ENCODE measurements around the gene APBB1IP. TPM values are rescaled to one million over a fixed set of nuclear protein-coding genes. Genes with fewer than 3 reads are reported as not detected.
"Not testable (repeated sequence)": the region's sequence is repeated elsewhere in the genome, so short reads cannot be mapped to it uniquely, and the experiment has no call there.

Gene APBB1IP
- total RNA-seq, 4 donors from 2014 or later: 1.0 to 4.5 (median 2.7) TPM

DNA sequence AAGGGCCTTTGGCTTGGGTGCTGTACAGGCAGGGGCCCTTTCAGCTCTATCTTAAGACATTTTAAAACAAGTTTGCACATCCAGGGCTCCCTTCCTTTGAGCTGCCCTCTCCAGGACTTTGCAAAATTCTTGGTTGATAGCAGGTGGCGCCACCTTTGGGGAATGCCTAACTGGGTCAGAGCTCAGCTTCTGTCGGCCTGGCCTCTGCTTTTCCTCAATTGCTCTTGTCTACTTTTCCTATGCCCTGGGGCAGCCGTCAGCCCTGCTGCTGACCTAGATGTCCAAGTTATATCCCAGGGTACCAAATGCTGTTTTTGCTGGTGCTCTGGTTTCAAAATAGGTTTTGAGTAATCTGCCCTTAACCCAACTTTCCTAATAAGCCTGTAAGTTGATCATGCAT, 65.8 kb downstream of the APBB1IP start:
- TF ChIP-seq POLR2AphosphoS5 (IDR thresholded peaks at IDR 0.05) (no peak), EP300 (IDR thresholded peaks at IDR 0.05) (no peak), POLR2A (IDR thresholded peaks at IDR 0.05) (no peak)
- TF ChIP-seq, protein P1, sequence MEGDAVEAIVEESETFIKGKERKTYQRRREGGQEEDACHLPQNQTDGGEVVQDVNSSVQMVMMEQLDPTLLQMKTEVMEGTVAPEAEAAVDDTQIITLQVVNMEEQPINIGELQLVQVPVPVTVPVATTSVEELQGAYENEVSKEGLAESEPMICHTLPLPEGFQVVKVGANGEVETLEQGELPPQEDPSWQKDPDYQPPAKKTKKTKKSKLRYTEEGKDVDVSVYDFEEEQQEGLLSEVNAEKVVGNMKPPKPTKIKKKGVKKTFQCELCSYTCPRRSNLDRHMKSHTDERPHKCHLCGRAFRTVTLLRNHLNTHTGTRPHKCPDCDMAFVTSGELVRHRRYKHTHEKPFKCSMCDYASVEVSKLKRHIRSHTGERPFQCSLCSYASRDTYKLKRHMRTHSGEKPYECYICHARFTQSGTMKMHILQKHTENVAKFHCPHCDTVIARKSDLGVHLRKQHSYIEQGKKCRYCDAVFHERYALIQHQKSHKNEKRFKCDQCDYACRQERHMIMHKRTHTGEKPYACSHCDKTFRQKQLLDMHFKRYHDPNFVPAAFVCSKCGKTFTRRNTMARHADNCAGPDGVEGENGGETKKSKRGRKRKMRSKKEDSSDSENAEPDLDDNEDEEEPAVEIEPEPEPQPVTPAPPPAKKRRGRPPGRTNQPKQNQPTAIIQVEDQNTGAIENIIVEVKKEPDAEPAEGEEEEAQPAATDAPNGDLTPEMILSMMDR (IDR thresholded peaks at IDR 0.05): no peak

DNA sequence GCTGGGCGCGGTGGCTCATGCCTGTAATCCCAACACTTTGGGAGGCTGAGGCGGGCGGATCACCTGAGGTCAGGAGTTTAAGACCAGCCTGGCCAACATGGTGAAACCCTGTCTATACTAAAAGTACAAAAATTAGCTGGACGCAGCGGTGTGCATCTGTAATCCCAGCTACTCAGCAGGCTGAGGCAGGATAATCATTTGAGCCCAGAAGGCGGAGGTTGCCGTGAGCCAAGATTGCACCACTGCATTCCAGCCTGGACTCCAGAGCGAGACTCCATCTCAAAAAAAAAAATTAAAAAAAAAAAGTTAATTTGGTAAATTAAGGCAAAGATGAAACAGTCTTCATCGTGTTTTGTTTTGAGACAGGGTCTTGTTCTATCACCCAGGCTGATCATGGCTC, 66.3 kb downstream of the APBB1IP start:
- H3K4me3 ChIP-seq; H3K27ac ChIP-seq; H3K9me3 ChIP-seq; H3K27me3 ChIP-seq; H3K36me3 ChIP-seq; H3K4me1 ChIP-seq; DNase-seq (ENCODE audit: low spot score in 2 of 2): not testable (repeated sequence)
- 88% methylated on average over 10 of the region's 10 CpGs for WGBS

More for the DNA sequence above, 65.8 kb downstream of the APBB1IP start:
- Histone ChIP-seq H3K4me1 (no peaks in the 10 kb centered on the region), H3K27ac (no peak overlapping the region), H3K9me3 (no peaks in the 10 kb centered on the region), H3K36me3 (no peaks in the 10 kb centered on the region), H3K27me3 (no peaks in the 10 kb centered on the region), H3K4me3 (no peak overlapping the region)
- no peak for DNase-seq (ENCODE audit: low spot score in 2 of 2)
- WGBS: 62% methylated on average over 3 of the region's 3 CpGs

DNA sequence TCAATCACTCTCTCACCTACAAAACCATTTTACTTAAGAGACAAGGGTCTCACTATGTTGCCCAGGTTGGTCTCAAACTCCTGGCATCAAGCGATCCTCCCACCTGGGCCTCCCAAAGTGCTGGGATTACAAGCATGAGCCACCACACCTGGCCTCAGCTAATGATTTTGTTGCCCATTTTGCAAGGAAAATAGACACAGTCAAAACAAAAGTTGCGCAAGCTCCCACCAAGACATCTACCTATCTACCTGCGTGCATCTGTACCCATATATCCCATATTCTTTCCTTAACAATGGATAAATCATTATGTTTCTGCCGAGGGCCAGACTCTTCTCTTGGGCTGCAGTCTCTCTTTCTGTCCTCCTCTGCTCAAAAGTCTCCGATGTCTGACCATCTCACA, 67.3 kb downstream of the APBB1IP start:
- no peak for DNase-seq (ENCODE audit: low spot score in 2 of 2)
- no peak overlapping the region for H3K4me3 ChIP-seq
- no peaks in the 10 kb centered on the region for H3K27me3 ChIP-seq
- no peak overlapping the region for H3K27ac ChIP-seq
- H3K36me3 ChIP-seq: no peaks in the 10 kb centered on the region
- TF ChIP-seq EP300 (IDR thresholded peaks at IDR 0.05) (no peak), POLR2AphosphoS5 (IDR thresholded peaks at IDR 0.05) (no peak), POLR2A (IDR thresholded peaks at IDR 0.05) (no peak)
- TF ChIP-seq, protein P1 (IDR thresholded peaks at IDR 0.05): no peak
- 96% methylated on average over 5 of the region's 5 CpGs for WGBS
- no peaks in the 10 kb centered on the region for H3K9me3 ChIP-seq
- H3K4me1 ChIP-seq: no peaks in the 10 kb centered on the region

GRCh38 chr10:26506736-26507135, 68.6 kb downstream of the APBB1IP start:
- 44% methylated on average over 3 of the region's 3 CpGs for WGBS
- Histone ChIP-seq H3K9me3 (no peaks in the 10 kb centered on the region), H3K4me3 (no peak overlapping the region), H3K36me3 (no peaks in the 10 kb centered on the region), H3K27ac (no peak overlapping the region), H3K27me3 (no peaks in the 10 kb centered on the region), H3K4me1 (no peaks in the 10 kb centered on the region)
- no peak for DNase-seq (ENCODE audit: low spot score in 2 of 2)
- TF ChIP-seq, protein P1 (IDR thresholded peaks at IDR 0.05): no peak
- TF ChIP-seq POLR2AphosphoS5 (IDR thresholded peaks at IDR 0.05) (no peak), POLR2A (IDR thresholded peaks at IDR 0.05) (no peak), EP300 (IDR thresholded peaks at IDR 0.05) (no peak)

DNA sequence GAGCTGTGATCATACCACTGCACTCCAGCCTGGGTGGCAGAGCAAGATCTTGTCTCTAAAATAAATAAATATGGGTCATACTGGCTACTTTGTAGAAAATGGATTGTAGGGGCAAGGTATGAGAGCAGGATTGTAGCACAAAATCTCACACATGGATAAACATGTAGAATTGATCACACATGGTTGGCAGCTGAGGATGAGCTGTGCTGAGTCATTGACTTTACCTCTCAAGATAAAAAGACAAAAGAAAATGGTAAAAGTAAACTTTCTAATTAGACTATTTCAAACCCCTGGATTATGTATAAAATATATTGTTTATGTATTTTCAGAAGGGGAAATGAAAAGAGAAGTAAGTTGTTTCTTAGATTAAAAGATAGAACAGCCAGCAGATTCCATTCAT, 69.3 kb downstream of the APBB1IP start:
- H3K4me1 ChIP-seq: no peaks in the 10 kb centered on the region
- H3K27ac ChIP-seq: no peak overlapping the region
- H3K9me3 ChIP-seq: no peaks in the 10 kb centered on the region
- no peaks in the 10 kb centered on the region for H3K36me3 ChIP-seq
- TF ChIP-seq, protein P1 (IDR thresholded peaks at IDR 0.05): no peak
- TF ChIP-seq POLR2A (IDR thresholded peaks at IDR 0.05): no peak
- no peak for TF ChIP-seq EP300 (IDR thresholded peaks at IDR 0.05)
- TF ChIP-seq POLR2AphosphoS5 (IDR thresholded peaks at IDR 0.05): no peak
- H3K27me3 ChIP-seq: no peaks in the 10 kb centered on the region
- DNase-seq (ENCODE audit: low spot score in 2 of 2): no peak
- H3K4me3 ChIP-seq: no peak overlapping the region

DNA sequence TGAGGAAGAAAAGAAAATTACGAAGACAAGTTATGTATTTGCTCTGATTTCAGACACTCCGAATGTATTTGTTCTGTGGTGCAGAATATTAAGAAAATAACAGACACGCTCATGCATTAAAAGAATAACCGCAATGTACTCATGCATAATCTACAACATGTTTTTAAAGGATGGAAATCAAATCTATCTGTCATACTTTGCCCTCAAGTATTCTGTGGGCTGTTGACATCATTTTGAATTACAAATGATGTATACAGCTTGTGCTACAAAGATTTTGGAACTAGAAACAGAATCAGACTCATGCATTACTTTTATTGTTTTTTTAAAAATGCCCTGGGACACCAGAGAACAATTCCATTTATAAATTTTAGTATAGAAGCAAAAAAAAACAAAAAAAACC, 69.9 kb downstream of the APBB1IP start:
- H3K36me3 ChIP-seq: peaks cover 5% of the 10 kb centered on the region
- no peaks in the 10 kb centered on the region for H3K4me1 ChIP-seq
- H3K9me3 ChIP-seq: peaks cover 3% of the 10 kb centered on the region
- H3K27me3 ChIP-seq: no peaks in the 10 kb centered on the region
- 52% methylated on average over 4 of the region's 4 CpGs for WGBS
- DNase-seq (ENCODE audit: low spot score in 2 of 2): no peak
- no peak for TF ChIP-seq POLR2A (IDR thresholded peaks at IDR 0.05)
- TF ChIP-seq, protein P1 (IDR thresholded peaks at IDR 0.05): no peak
- no peak for TF ChIP-seq EP300 (IDR thresholded peaks at IDR 0.05)
- TF ChIP-seq POLR2AphosphoS5 (IDR thresholded peaks at IDR 0.05): no peak
- H3K4me3 ChIP-seq: no peak overlapping the region
- H3K27ac ChIP-seq: no peak overlapping the region
